Fibroblast of lung (primary cell): ENCODE measurements around the gene CEBPE.

Experiments used
- EZH2 ChIP-seq: IDR thresholded peaks from 2 replicates; pipeline ENCODE4 v1.5.1; 2012; ENCODE audit warnings: low read length, control low read depth, mild to moderate bottlenecking; ENCODE audit errors: missing control alignments
- TF ChIP-seq, protein P1 (sequence below), 2 donors: IDR thresholded peaks in 1 of 2; conservative IDR thresholded peaks in 1 of 2; 1 replicate in 1 of 2; 2 replicates in 1 of 2; pipeline ENCODE4 v1.5.1; 2011 to 2012; ENCODE audit warnings: low read length in 2 of 2, control low read depth in 1 of 2, inconsistent platforms in 1 of 2, low read depth in 1 of 2, mild to moderate bottlenecking in 1 of 2

DNA sequence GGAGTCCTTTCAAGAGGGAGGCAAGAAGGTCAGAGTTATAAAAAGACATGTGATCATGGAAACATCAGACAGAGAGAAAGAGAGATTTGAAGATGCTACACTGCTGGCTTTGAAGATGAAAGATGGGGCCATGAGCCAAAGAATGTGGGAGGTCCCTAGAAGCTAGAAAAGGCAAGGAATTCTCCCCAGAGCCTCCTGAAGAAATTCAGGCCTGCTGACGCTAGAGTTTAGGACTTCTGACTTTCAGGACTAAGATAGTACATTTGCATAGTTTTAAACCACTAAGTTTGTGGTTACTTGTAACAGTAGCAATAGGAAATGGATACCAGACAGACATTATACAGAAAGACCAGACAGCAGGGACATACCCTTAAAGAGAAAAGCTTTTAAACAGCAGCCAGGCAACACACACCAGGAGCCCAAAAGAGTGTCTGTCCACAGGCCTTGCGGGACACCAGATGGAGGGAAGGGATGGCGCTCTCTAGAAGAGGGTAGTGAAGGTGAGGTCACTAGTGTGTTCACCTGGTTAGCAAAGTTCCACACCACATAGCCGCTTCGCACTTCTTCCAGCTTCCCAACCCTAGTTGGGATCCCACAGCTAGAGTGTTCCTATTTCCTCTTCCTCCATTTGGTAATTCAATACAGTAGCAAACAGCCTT is 29.7 kb upstream of the CEBPE start:
- no peak for TF ChIP-seq EZH2
- TF ChIP-seq, protein P1, sequence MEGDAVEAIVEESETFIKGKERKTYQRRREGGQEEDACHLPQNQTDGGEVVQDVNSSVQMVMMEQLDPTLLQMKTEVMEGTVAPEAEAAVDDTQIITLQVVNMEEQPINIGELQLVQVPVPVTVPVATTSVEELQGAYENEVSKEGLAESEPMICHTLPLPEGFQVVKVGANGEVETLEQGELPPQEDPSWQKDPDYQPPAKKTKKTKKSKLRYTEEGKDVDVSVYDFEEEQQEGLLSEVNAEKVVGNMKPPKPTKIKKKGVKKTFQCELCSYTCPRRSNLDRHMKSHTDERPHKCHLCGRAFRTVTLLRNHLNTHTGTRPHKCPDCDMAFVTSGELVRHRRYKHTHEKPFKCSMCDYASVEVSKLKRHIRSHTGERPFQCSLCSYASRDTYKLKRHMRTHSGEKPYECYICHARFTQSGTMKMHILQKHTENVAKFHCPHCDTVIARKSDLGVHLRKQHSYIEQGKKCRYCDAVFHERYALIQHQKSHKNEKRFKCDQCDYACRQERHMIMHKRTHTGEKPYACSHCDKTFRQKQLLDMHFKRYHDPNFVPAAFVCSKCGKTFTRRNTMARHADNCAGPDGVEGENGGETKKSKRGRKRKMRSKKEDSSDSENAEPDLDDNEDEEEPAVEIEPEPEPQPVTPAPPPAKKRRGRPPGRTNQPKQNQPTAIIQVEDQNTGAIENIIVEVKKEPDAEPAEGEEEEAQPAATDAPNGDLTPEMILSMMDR (conservative IDR thresholded peaks at IDR 0.05 in 1 of 2, IDR thresholded peaks at IDR 0.05 in 1 of 2; ENCODE audit: low read depth in 1 of 2, low read length in 2 of 2), result no peak
